ENCODE measurements around the gene HOXA7. TPM values are rescaled to one million over a fixed set of nuclear protein-coding genes. Genes with fewer than 3 reads are reported as not detected.

HOXA7 gene
- total RNA-seq, 1 donor from 2014 or later, result not detected

GRCh38 chr7:27160546-27161213, 4.2 kb upstream of the HOXA7 start:
- Histone ChIP-seq H3K27me3 (peaks cover 100% of the 10 kb centered on the region), H3K9ac (no peak overlapping the region), H4K20me1 (ENCODE audit: low read depth) (peaks cover 55% of the 10 kb centered on the region), H3F3A (ENCODE audit: low read depth) (no peaks in the 10 kb centered on the region), H3K36me3 (no peaks in the 10 kb centered on the region), H3K79me2 (ENCODE audit: low read depth) (no peaks in the 10 kb centered on the region), H2AFZ (replicated peaks) (peak overlapping the region; percentile 99), H3K4me2 (peak overlapping the region; percentile 77), H3K4me3 (peak overlapping the region; percentile 47), H3K9me3 (ENCODE audit: low read depth) (no peaks in the 10 kb centered on the region), H3K4me1 (no peaks in the 10 kb centered on the region), H3K27ac (no peak overlapping the region)
- H3K27me3 Mint-ChIP-seq (ENCODE audit: insufficient read depth, low read depth), result peaks cover 88% of the 10 kb centered on the region
- DNase-seq (ENCODE audit: low spot score), result peak; percentile 94
- no peak overlapping the region for H3K27ac Mint-ChIP-seq
- H3K4me3 Mint-ChIP-seq, result peak overlapping the region; percentile 75
- peaks cover 15% of the 10 kb centered on the region for H3K9me3 Mint-ChIP-seq
- H3K4me1 Mint-ChIP-seq, result peaks cover 2% of the 10 kb centered on the region
- TF ChIP-seq EZH2 (IDR thresholded peaks at IDR 0.05) (peak; percentile 98), EZH2phosphoT487 (IDR thresholded peaks at IDR 0.05) (peak; percentile 73), CTCF (IDR thresholded peaks at IDR 0.05) (peak; percentile 95)
- peaks cover 2% of the 10 kb centered on the region for H3K36me3 Mint-ChIP-seq

- Mint-ChIP-seq H3K4me1 (peaks cover 4% of the 10 kb centered on the region), H3K27me3 (ENCODE audit: insufficient read depth, low read depth) (peaks cover 90% of the 10 kb centered on the region), H3K4me3 (no peak overlapping the region), H3K27ac (no peak overlapping the region), H3K36me3 (peaks cover 2% of the 10 kb centered on the region), H3K9me3 (peaks cover 15% of the 10 kb centered on the region)
- TF ChIP-seq CTCF (IDR thresholded peaks at IDR 0.05) (no peak), EZH2phosphoT487 (IDR thresholded peaks at IDR 0.05) (no peak), EZH2 (IDR thresholded peaks at IDR 0.05) (no peak)
- H3K4me1 ChIP-seq, result no peaks in the 10 kb centered on the region
- H3K27me3 ChIP-seq, result peaks cover 100% of the 10 kb centered on the region
- H4K20me1 ChIP-seq (ENCODE audit: low read depth), result peaks cover 55% of the 10 kb centered on the region
- H3K4me3 ChIP-seq, result peak overlapping the region; percentile 47
- peak overlapping the region; percentile 99 for H2AFZ ChIP-seq (replicated peaks)
- peak overlapping the region; percentile 77 for H3K4me2 ChIP-seq
- H3K9ac ChIP-seq, result no peak overlapping the region
- no peaks in the 10 kb centered on the region for H3K9me3 ChIP-seq (ENCODE audit: low read depth)
- H3K27ac ChIP-seq, result no peak overlapping the region
- no peaks in the 10 kb centered on the region for H3K36me3 ChIP-seq
- DNase-seq (ENCODE audit: low spot score), result no peak
- no peaks in the 10 kb centered on the region for H3K79me2 ChIP-seq (ENCODE audit: low read depth)
- no peaks in the 10 kb centered on the region for H3F3A ChIP-seq (ENCODE audit: low read depth)
Measured at GRCh38 chr7:27160145-27160545, 3.7 kb upstream of the HOXA7 start.

- H3K4me2 ChIP-seq, result no peak overlapping the region
- no peaks in the 10 kb centered on the region for H3K79me2 ChIP-seq (ENCODE audit: low read depth)
- no peak overlapping the region for H3K9ac ChIP-seq
- H3K9me3 ChIP-seq (ENCODE audit: low read depth), result no peaks in the 10 kb centered on the region
- H3K27me3 Mint-ChIP-seq (ENCODE audit: insufficient read depth, low read depth), result peaks cover 92% of the 10 kb centered on the region
- H3K4me1 Mint-ChIP-seq, result peaks cover 4% of the 10 kb centered on the region
- H3F3A ChIP-seq (ENCODE audit: low read depth), result no peaks in the 10 kb centered on the region
- H4K20me1 ChIP-seq (ENCODE audit: low read depth), result peaks cover 54% of the 10 kb centered on the region
- H3K4me3 Mint-ChIP-seq, result peak overlapping the region; percentile 33
- peaks cover 15% of the 10 kb centered on the region for H3K9me3 Mint-ChIP-seq
- H3K36me3 ChIP-seq, result no peaks in the 10 kb centered on the region
- peaks cover 100% of the 10 kb centered on the region for H3K27me3 ChIP-seq
- H3K4me1 ChIP-seq, result no peaks in the 10 kb centered on the region
- DNase-seq (ENCODE audit: low spot score), result no peak
- TF ChIP-seq EZH2 (IDR thresholded peaks at IDR 0.05) (peak; percentile 67), CTCF (IDR thresholded peaks at IDR 0.05) (no peak), EZH2phosphoT487 (IDR thresholded peaks at IDR 0.05) (no peak)
- no peak overlapping the region for H3K4me3 ChIP-seq
- no peak overlapping the region for H2AFZ ChIP-seq (replicated peaks)
- no peak overlapping the region for H3K27ac Mint-ChIP-seq
- H3K36me3 Mint-ChIP-seq, result peaks cover 2% of the 10 kb centered on the region
- no peak overlapping the region for H3K27ac ChIP-seq
Measured at GRCh38 chr7:27159266-27160144, 3.0 kb upstream of the HOXA7 start.

Data from neural progenitor cell (in vitro differentiated cells).